LNCAP (cell line): ENCODE results near the gene ALDH3A1.

ENCODE experiments used
- CTCF ChIP-seq: fragments of 450-650 bp; IDR thresholded peaks from 2 replicates; pipeline ENCODE4 v1.5.1; 2017; ENCODE audit warnings: mild to moderate bottlenecking

Gene ALDH3A1

GRCh38 chr17:19747829-19748806, at the start of gene ALDH3A1:
Gene ALDH3A1 (minus strand): TSS chr17:19748298. CDS start chr17:19745129, 3,169 bp downstream.
- TF ChIP-seq CTCF = no peak

- TF ChIP-seq CTCF = no peak
Measured at GRCh38 chr17:19796457-19796856, 48.4 kb upstream of the ALDH3A1 start.

- no peak for TF ChIP-seq CTCF
Measured at GRCh38 chr17:19791918-19792550, 43.9 kb upstream of the ALDH3A1 start.

GRCh38 chr17:19787733-19788357, 39.7 kb upstream of the ALDH3A1 start:
- no peak for TF ChIP-seq CTCF

- TF ChIP-seq CTCF = no peak
Measured at GRCh38 chr17:19785854-19786253, 37.8 kb upstream of the ALDH3A1 start.

- TF ChIP-seq CTCF = no peak
Measured at GRCh38 chr17:19781488-19782458, 33.7 kb upstream of the ALDH3A1 start.
